ENCODE measurements around the gene STARD3.

DNA sequence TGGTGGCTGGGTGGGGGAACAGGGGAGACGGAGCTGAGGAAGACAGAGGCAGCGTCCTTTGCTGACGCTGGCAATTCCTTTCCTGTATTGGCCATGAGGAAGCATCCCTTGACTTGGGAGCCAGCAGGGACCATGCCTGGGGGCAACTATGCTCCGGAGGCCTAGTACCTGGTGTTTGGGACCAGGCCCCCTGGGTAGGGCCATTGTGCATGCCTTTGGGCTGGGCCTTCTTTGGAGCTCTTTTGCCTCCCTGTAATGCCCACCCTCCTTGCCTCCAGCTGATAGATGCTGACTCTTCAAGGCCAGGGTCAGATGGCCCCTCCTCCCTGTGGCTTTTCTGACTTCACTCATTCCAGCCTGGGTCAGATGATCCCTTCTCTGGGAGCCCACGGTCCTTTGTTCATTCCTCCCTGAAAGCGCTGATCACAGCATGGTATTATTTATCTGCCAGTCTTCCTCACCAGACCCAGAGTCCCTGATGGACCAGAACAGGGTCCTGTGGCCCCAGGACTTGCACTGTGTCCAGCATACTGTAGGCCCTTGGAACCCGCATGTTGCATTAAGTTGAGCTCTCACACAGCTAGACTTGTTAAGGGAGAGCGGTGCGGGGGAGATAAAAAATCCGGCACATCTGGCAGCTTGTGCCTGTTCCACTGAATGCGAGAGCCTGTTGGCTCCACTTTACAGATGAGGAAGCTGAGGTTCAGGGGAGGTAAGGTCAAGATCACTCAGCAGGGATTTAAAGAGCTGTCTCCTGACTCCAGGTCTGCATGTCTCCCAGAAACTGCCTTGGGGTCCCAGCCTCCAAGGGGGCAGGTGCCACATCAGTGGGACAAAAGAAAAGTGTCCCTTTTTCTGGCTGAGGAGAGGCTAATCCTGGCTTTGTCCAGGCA is 2.9 kb downstream of the STARD3 start:
- TF ChIP-seq FOXP2 (optimal IDR thresholded peaks at IDR 0.05; ENCODE audit: control extremely low read depth, extremely low read length, insufficient read depth) (no peak), EZH2 (IDR thresholded peaks at IDR 0.05) (no peak), POLR2AphosphoS5 (IDR thresholded peaks at IDR 0.05; ENCODE audit: borderline replicate concordance, low read depth, low read length) (no peak)
